Measurements from ENCODE around the gene LIX1.

- TF ChIP-seq EZH2 (IDR thresholded peaks at IDR 0.05), result no peak
- TF ChIP-seq EZH2phosphoT487 (IDR thresholded peaks at IDR 0.05), result no peak
Observed at GRCh38 chr5:97125125-97125683, 17.2 kb downstream of the LIX1 start.
